ENCODE data around the gene MUC5B. TPM values are rescaled to one million over a fixed set of nuclear protein-coding genes. Genes with fewer than 3 reads are reported as not detected.

Gene MUC5B
- total and polyA plus RNA-seq, 5 donors from 2014 or later: not detected

GRCh38 chr11:1276041-1276790 lies 53.4 kb downstream of the MUC5B start:
- H3K4me3 ChIP-seq (ENCODE audit: low read depth, low read length): no peak overlapping the region
- no peaks in the 10 kb centered on the region for H3K9me3 ChIP-seq (ENCODE audit: control insufficient read depth in 2 of 2, low read length in 2 of 2)
- no peak overlapping the region for H3K27ac ChIP-seq (ENCODE audit: insufficient read depth, low read length, poor library complexity, severe bottlenecking)
- DNase-seq (no peak), ATAC-seq (ENCODE audit: low read depth in 2 of 2) (no peak)
- Mint-ChIP-seq H3K27me3 (no peaks in the 10 kb centered on the region), H3K4me3 (no peak overlapping the region), H3K9me3 (no peaks in the 10 kb centered on the region), H3K4me1 (peaks cover 0 to 3% (median 0%) of the 10 kb centered on the region in 4 donors), H3K27ac (peak overlapping the region in 1 of 3 donors; percentile 43), H3K36me3 (peaks cover 16% of the 10 kb centered on the region)
- no peaks in the 10 kb centered on the region for H3K4me1 ChIP-seq (ENCODE audit: control insufficient read depth, insufficient read depth, low read length, poor library complexity, severe bottlenecking)
- peaks cover 21% of the 10 kb centered on the region for H3K36me3 ChIP-seq (ENCODE audit: control insufficient read depth, insufficient read depth, low read length)
- no peaks in the 10 kb centered on the region for H3K27me3 ChIP-seq (ENCODE audit: control insufficient read depth, insufficient read depth, low read length)

DNA sequence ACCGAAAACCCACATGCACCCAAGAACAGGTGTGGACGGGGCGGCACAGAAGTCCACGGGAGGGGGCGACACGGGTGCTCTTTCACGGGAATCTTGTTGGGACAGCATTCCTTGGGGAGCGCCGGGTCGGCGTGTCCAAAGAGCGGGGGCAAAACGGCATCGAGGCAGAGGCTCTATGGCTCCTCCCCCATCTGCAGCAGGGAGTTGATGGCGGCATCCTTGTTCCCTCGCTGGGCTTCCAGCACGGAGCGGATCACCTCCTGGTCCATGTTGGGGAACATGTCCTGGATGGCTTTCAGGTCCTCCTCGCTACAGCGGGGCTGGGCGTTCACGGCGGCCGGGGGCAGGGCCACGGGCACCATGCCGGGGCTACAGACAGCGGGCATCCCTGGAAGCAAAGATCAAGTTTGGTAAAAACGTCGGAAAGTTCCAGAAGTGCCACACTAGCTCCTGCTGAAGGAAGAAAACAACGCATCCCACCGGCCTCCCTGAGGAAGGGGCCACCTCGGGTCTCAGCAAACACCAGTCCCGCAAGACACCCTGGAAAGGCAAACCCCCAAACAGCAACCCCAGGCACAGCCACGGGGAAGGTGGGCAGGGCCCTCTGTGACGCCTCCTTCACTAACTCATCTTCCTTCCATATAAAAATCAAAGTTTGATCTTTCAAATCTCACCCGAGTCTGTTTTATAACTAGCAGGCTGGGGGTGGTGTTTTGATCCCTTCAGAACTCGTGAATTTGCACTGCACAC lies 54.2 kb downstream of the MUC5B start:
- peaks cover 28% of the 10 kb centered on the region for H3K36me3 ChIP-seq (ENCODE audit: control insufficient read depth, insufficient read depth, low read length)
- no peak overlapping the region for H3K4me3 ChIP-seq (ENCODE audit: low read depth, low read length)
- H3K4me1 Mint-ChIP-seq: peaks cover 0 to 3% (median 0%) of the 10 kb centered on the region in 4 donors
- no peak overlapping the region for H3K4me3 Mint-ChIP-seq
- H3K27ac ChIP-seq (ENCODE audit: insufficient read depth, low read length, poor library complexity, severe bottlenecking): no peak overlapping the region
- H3K36me3 Mint-ChIP-seq: peaks cover 16% of the 10 kb centered on the region
- H3K9me3 Mint-ChIP-seq: no peaks in the 10 kb centered on the region
- H3K27me3 Mint-ChIP-seq: no peaks in the 10 kb centered on the region
- H3K4me1 ChIP-seq (ENCODE audit: control insufficient read depth, insufficient read depth, low read length, poor library complexity, severe bottlenecking): no peaks in the 10 kb centered on the region
- H3K9me3 ChIP-seq (ENCODE audit: control insufficient read depth in 2 of 2, low read length in 2 of 2): no peaks in the 10 kb centered on the region
- H3K27ac Mint-ChIP-seq: peak overlapping the region in 1 of 3 donors; percentile 29
- DNase-seq (no peak), ATAC-seq (ENCODE audit: low read depth in 2 of 2) (no peak)
- H3K27me3 ChIP-seq (ENCODE audit: control insufficient read depth, insufficient read depth, low read length): no peaks in the 10 kb centered on the region

DNA sequence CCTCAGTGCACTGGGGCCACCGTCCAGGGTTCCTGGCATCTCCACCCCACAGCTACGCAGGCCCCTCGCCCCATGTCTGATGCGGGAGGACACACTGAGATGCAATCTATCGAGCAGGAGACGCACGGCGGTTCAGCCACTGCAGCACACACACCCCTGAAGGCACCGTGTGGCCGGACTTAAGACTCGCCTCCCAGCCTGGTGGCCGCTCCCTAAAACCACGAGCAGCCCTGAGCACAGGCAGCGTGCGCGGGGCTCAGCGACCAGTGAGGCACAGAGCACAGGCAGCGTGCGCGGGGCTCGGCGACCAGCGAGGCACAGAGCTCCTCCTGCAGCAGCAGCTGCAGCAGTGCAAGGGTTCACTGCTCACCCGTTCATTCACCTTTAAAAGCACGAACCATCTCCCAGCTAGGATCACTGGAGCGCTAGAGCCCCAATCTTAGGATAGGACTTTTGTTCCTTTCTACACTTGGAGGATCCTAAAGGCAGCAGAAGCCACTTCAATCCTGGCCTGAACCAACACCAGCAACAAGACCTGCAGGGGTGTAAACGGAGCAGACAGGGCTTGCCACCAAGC lies 55.2 kb downstream of the MUC5B start:
- DNase-seq (no peak), ATAC-seq (ENCODE audit: low read depth in 2 of 2) (no peak)
- no peaks in the 10 kb centered on the region for H3K27me3 ChIP-seq (ENCODE audit: control insufficient read depth, insufficient read depth, low read length)
- H3K9me3 ChIP-seq (ENCODE audit: control insufficient read depth in 2 of 2, low read length in 2 of 2): no peaks in the 10 kb centered on the region
- Mint-ChIP-seq H3K36me3 (peaks cover 16% of the 10 kb centered on the region), H3K27ac (no peak overlapping the region), H3K9me3 (no peaks in the 10 kb centered on the region), H3K4me3 (no peak overlapping the region), H3K27me3 (no peaks in the 10 kb centered on the region), H3K4me1 (peaks cover 0 to 3% (median 0%) of the 10 kb centered on the region in 4 donors)
- no peaks in the 10 kb centered on the region for H3K4me1 ChIP-seq (ENCODE audit: control insufficient read depth, insufficient read depth, low read length, poor library complexity, severe bottlenecking)
- H3K4me3 ChIP-seq (ENCODE audit: low read depth, low read length): no peak overlapping the region
- peaks cover 30% of the 10 kb centered on the region for H3K36me3 ChIP-seq (ENCODE audit: control insufficient read depth, insufficient read depth, low read length)
- no peak overlapping the region for H3K27ac ChIP-seq (ENCODE audit: insufficient read depth, low read length, poor library complexity, severe bottlenecking)

- no peak overlapping the region for H3K27ac ChIP-seq (ENCODE audit: insufficient read depth, low read length, poor library complexity, severe bottlenecking)
- peaks cover 0 to 3% (median 0%) of the 10 kb centered on the region in 4 donors for H3K4me1 Mint-ChIP-seq
- peak overlapping the region in 1 of 3 donors; percentile 79 for H3K27ac Mint-ChIP-seq
- H3K4me3 Mint-ChIP-seq: no peak overlapping the region
- H3K27me3 ChIP-seq (ENCODE audit: control insufficient read depth, insufficient read depth, low read length): no peaks in the 10 kb centered on the region
- H3K9me3 ChIP-seq (ENCODE audit: control insufficient read depth in 2 of 2, low read length in 2 of 2): no peaks in the 10 kb centered on the region
- H3K4me3 ChIP-seq (ENCODE audit: low read depth, low read length): no peak overlapping the region
- H3K36me3 ChIP-seq (ENCODE audit: control insufficient read depth, insufficient read depth, low read length): peaks cover 30% of the 10 kb centered on the region
- H3K27me3 Mint-ChIP-seq: no peaks in the 10 kb centered on the region
- ATAC-seq (ENCODE audit: low read depth in 2 of 2) (no peak), DNase-seq (no peak)
- peaks cover 20% of the 10 kb centered on the region for H3K36me3 Mint-ChIP-seq
- no peaks in the 10 kb centered on the region for H3K4me1 ChIP-seq (ENCODE audit: control insufficient read depth, insufficient read depth, low read length, poor library complexity, severe bottlenecking)
- no peaks in the 10 kb centered on the region for H3K9me3 Mint-ChIP-seq
These were observed 56.2 kb downstream of the MUC5B start for GRCh38 chr11:1278766-1279673.

GRCh38 chr11:1279674-1280055 lies 56.8 kb downstream of the MUC5B start:
- peaks cover 0 to 3% (median 0%) of the 10 kb centered on the region in 4 donors for H3K4me1 Mint-ChIP-seq
- peaks cover 20% of the 10 kb centered on the region for H3K36me3 Mint-ChIP-seq
- Histone ChIP-seq H3K9me3 (ENCODE audit: control insufficient read depth in 2 of 2, low read length in 2 of 2) (no peaks in the 10 kb centered on the region), H3K4me1 (ENCODE audit: control insufficient read depth, insufficient read depth, low read length, poor library complexity, severe bottlenecking) (no peaks in the 10 kb centered on the region), H3K4me3 (ENCODE audit: low read depth, low read length) (no peak overlapping the region), H3K27me3 (ENCODE audit: control insufficient read depth, insufficient read depth, low read length) (no peaks in the 10 kb centered on the region), H3K27ac (ENCODE audit: insufficient read depth, low read length, poor library complexity, severe bottlenecking) (no peak overlapping the region), H3K36me3 (ENCODE audit: control insufficient read depth, insufficient read depth, low read length) (peaks cover 30% of the 10 kb centered on the region)
- DNase-seq: no peak
- H3K9me3 Mint-ChIP-seq: no peaks in the 10 kb centered on the region
- H3K4me3 Mint-ChIP-seq: no peak overlapping the region
- ATAC-seq (ENCODE audit: low read depth in 2 of 2): no peak
- H3K27ac Mint-ChIP-seq: peak overlapping the region in 1 of 3 donors; percentile 79
- H3K27me3 Mint-ChIP-seq: no peaks in the 10 kb centered on the region

GRCh38 chr11:1280116-1281035 lies 57.5 kb downstream of the MUC5B start:
- H3K4me3 ChIP-seq (ENCODE audit: low read depth, low read length): no peak overlapping the region
- no peak overlapping the region for H3K27ac ChIP-seq (ENCODE audit: insufficient read depth, low read length, poor library complexity, severe bottlenecking)
- H3K4me1 ChIP-seq (ENCODE audit: control insufficient read depth, insufficient read depth, low read length, poor library complexity, severe bottlenecking): no peaks in the 10 kb centered on the region
- no peak for DNase-seq
- Mint-ChIP-seq H3K9me3 (no peaks in the 10 kb centered on the region), H3K4me3 (no peak overlapping the region), H3K27ac (peak overlapping the region in 1 of 3 donors; percentile 66), H3K36me3 (peaks cover 23% of the 10 kb centered on the region), H3K4me1 (peaks cover 0 to 3% (median 0%) of the 10 kb centered on the region in 4 donors), H3K27me3 (no peaks in the 10 kb centered on the region)
- H3K9me3 ChIP-seq (ENCODE audit: control insufficient read depth in 2 of 2, low read length in 2 of 2): no peaks in the 10 kb centered on the region
- no peak for ATAC-seq (ENCODE audit: low read depth in 2 of 2)
- peaks cover 37% of the 10 kb centered on the region for H3K36me3 ChIP-seq (ENCODE audit: control insufficient read depth, insufficient read depth, low read length)
- no peaks in the 10 kb centered on the region for H3K27me3 ChIP-seq (ENCODE audit: control insufficient read depth, insufficient read depth, low read length)
